ENCODE measurements around the gene TMED1. TPM values are rescaled to one million over a fixed set of nuclear protein-coding genes. Genes with fewer than 3 reads are reported as not detected.

The TMED1 gene
- polyA plus RNA-seq, 3 donors from 2014 or later = 60.1 to 103 (median 88.5) TPM

DNA sequence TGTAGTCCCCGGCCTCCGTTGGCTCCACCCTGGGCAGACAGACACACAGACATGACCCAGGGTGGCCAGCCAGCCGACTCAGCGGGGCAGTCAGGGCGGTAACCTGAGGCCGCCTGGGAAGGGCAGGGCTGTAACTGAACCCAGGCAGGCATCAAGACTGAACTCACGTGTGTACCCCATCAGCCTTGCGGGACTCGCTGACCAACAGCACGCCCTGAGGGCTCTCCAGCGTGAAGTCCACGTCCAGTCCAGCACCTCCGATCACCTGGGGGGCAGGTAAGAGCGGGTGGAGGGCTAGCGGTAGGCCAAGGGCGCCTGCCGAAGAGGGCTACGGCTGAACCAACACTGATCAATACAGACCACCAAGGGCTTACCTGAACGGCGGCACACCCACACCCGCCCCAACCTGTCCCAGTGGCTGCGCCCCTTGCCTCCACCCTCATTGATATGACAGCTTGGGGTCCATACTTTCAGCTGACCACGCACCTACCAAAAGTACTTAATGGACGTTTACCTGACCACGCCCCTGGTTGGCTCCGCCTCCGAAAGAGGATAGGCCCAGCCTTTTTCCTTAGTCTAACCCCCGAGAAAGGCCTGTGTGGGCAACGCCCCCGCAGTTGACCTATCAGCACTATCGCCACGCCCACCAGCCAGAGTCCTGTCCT lies 791 bp downstream of the TMED1 start:
- Mint-ChIP-seq H3K27me3 (ENCODE audit: low read depth in 3 of 3) (peaks cover 14 to 33% (median 28%) of the 10 kb centered on the region in 3 donors), H3K4me3 (peak overlapping the region; percentile 95 to 99 (median 97)), H3K27ac (peak overlapping the region; percentile 98 to 100 (median 100)), H3K4me1 (peaks cover 13 to 19% of the 10 kb centered on the region in 2 donors), H3K9me3 (no peaks in the 10 kb centered on the region), H3K36me3 (peaks cover 0 to 4% (median 3%) of the 10 kb centered on the region in 3 donors)
- peak in 1 of 3 donors; percentile 17 for DNase-seq

GRCh38 chr19:10832939-10833296 lies 3.1 kb downstream of the TMED1 start:
- Mint-ChIP-seq H3K9me3 (no peaks in the 10 kb centered on the region), H3K4me3 (no peak overlapping the region), H3K27me3 (ENCODE audit: low read depth in 3 of 3) (peaks cover 15 to 33% (median 30%) of the 10 kb centered on the region in 3 donors), H3K27ac (peak overlapping the region in 4 of 6 donors; percentile 36 to 69 (median 51)), H3K36me3 (peaks cover 0 to 4% (median 3%) of the 10 kb centered on the region in 3 donors), H3K4me1 (peaks cover 13 to 19% of the 10 kb centered on the region in 2 donors)
- DNase-seq = no peak

- H3K27me3 Mint-ChIP-seq (ENCODE audit: low read depth in 3 of 3) = peaks cover 15 to 30% (median 30%) of the 10 kb centered on the region in 3 donors
- peaks cover 13 to 19% of the 10 kb centered on the region in 2 donors for H3K4me1 Mint-ChIP-seq
- H3K36me3 Mint-ChIP-seq = peaks cover under 1 to 6% (median 4%) of the 10 kb centered on the region in 3 donors
- no peak overlapping the region for H3K4me3 Mint-ChIP-seq
- no peak for DNase-seq
- peak overlapping the region in 2 of 6 donors; percentile 16 to 79 for H3K27ac Mint-ChIP-seq
- H3K9me3 Mint-ChIP-seq = no peaks in the 10 kb centered on the region
Measured at GRCh38 chr19:10831987-10832938, 3.7 kb downstream of the TMED1 start.

- peaks cover 4 to 11% (median 4%) of the 10 kb centered on the region in 3 donors for H3K36me3 Mint-ChIP-seq
- no peak overlapping the region for H3K27ac Mint-ChIP-seq
- peaks cover 4 to 9% of the 10 kb centered on the region in 2 donors for H3K4me1 Mint-ChIP-seq
Measured at GRCh38 chr19:10830931-10831779, 4.9 kb downstream of the TMED1 start.

GRCh38 chr19:10830370-10830769 lies 5.6 kb downstream of the TMED1 start:
- H3K4me3 Mint-ChIP-seq = no peak overlapping the region
- H3K9me3 Mint-ChIP-seq = no peaks in the 10 kb centered on the region
- peaks cover 4 to 12% (median 6%) of the 10 kb centered on the region in 3 donors for H3K36me3 Mint-ChIP-seq

More at GRCh38 chr19:10830931-10831779, 4.9 kb downstream of the TMED1 start:
- Mint-ChIP-seq H3K9me3 (no peaks in the 10 kb centered on the region), H3K27me3 (ENCODE audit: low read depth in 3 of 3) (peaks cover 11 to 21% (median 19%) of the 10 kb centered on the region in 3 donors), H3K4me3 (no peak overlapping the region)
- no peak for DNase-seq

GRCh38 chr19:10829967-10830366 lies 6.0 kb downstream of the TMED1 start:
- Mint-ChIP-seq H3K9me3 (no peaks in the 10 kb centered on the region), H3K27me3 (ENCODE audit: low read depth in 3 of 3) (peaks cover 4 to 15% (median 14%) of the 10 kb centered on the region in 3 donors), H3K36me3 (peaks cover 4 to 11% (median 8%) of the 10 kb centered on the region in 3 donors), H3K4me3 (no peak overlapping the region), H3K4me1 (no peaks in the 10 kb centered on the region), H3K27ac (peak overlapping the region in 2 of 6 donors; percentile 5 to 73)
- no peak for DNase-seq

More at GRCh38 chr19:10830370-10830769, 5.6 kb downstream of the TMED1 start:
- Mint-ChIP-seq H3K27ac (peak overlapping the region in 3 of 6 donors; percentile 5 to 34 (median 11)), H3K27me3 (ENCODE audit: low read depth in 3 of 3) (peaks cover 5 to 15% (median 14%) of the 10 kb centered on the region in 3 donors), H3K4me1 (peaks cover under 1 to 2% of the 10 kb centered on the region in 2 donors)
- DNase-seq = no peak

DNA sequence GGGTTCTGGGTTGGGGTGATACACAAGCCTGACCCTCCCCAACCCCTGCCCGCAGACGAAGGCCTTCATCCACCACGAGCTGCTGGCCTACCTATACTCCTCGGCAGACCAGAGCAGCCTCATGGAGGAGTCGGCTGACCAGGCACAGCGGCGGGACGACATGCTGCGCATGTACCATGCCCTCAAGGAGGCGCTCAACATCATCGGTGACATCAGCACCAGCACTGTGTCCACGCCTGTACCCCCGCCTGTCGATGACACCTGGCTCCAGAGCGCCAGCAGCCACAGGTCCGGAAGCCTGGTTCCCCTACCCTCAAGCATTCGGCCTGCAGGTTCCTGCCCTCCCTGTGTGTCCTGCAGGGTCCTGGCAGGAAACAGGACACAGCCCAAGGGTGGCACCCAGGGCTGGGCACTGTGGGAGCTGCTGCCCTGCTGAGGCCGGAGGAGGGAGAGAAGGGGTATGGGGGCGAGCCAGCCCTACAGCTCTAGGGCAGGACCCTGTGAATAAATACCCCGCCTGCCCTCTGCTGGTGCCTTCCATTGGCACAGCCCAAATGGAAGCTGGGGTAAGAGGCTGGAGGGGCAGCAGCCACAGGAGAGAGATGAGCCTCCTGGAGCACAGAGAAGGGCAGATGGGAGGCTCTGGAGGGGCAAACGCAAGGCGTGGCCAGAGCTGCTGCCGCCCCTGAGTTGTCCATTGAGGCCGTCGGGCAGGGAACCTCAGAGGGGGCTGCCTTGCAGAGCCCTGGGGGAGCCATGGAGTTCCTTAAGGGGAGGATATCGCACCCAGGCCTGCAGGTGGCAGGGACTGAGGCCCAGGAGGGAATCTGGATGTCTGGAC lies 6.8 kb downstream of the TMED1 start:
- no peak for DNase-seq
- H3K4me1 Mint-ChIP-seq = no peaks in the 10 kb centered on the region
- peaks cover 4 to 11% (median 8%) of the 10 kb centered on the region in 3 donors for H3K36me3 Mint-ChIP-seq
- H3K9me3 Mint-ChIP-seq = no peaks in the 10 kb centered on the region
- H3K27ac Mint-ChIP-seq = peak overlapping the region in 3 of 6 donors; percentile 24 to 73 (median 35)
- no peak overlapping the region for H3K4me3 Mint-ChIP-seq
- H3K27me3 Mint-ChIP-seq (ENCODE audit: low read depth in 3 of 3) = peaks cover 4 to 15% (median 14%) of the 10 kb centered on the region in 3 donors

GRCh38 chr19:10826846-10827245 lies 9.2 kb downstream of the TMED1 start:
- Mint-ChIP-seq H3K27ac (peak overlapping the region in 3 of 6 donors; percentile 35 to 44 (median 38)), H3K4me3 (no peak overlapping the region), H3K4me1 (peaks cover 0 to 3% of the 10 kb centered on the region in 2 donors), H3K9me3 (no peaks in the 10 kb centered on the region), H3K36me3 (peaks cover 7 to 11% (median 8%) of the 10 kb centered on the region in 3 donors), H3K27me3 (ENCODE audit: low read depth in 3 of 3) (peaks cover 7 to 11% (median 8%) of the 10 kb centered on the region in 3 donors)
- no peak for DNase-seq

DNA sequence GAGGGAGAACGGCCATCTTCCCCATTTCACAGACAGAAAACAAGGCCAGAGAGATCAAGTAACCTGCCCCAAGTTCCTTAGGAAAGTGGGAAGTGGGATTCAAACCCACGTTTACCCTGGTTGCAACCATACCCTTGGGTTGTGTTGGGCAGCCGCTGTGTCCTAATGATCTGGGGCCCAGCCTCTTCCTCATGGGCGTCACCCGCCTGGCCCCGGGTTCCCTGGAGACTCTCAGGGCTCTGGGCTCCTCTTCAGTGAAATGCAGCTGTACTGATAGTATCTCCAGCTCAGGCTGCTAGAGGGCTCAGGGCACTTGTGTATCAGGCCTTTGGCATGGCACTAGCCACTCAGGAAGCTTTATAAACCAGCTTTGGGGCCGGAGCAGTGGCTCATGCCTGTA lies 9.8 kb downstream of the TMED1 start:
- Mint-ChIP-seq H3K4me1 (peaks cover 2 to 3% of the 10 kb centered on the region in 2 donors), H3K9me3 (no peaks in the 10 kb centered on the region), H3K4me3 (no peak overlapping the region), H3K36me3 (peaks cover 8 to 12% (median 10%) of the 10 kb centered on the region in 3 donors), H3K27me3 (ENCODE audit: low read depth in 3 of 3) (peaks cover 6 to 12% (median 7%) of the 10 kb centered on the region in 3 donors), H3K27ac (peak overlapping the region in 4 of 6 donors; percentile 20 to 65 (median 46))
- no peak for DNase-seq

DNA sequence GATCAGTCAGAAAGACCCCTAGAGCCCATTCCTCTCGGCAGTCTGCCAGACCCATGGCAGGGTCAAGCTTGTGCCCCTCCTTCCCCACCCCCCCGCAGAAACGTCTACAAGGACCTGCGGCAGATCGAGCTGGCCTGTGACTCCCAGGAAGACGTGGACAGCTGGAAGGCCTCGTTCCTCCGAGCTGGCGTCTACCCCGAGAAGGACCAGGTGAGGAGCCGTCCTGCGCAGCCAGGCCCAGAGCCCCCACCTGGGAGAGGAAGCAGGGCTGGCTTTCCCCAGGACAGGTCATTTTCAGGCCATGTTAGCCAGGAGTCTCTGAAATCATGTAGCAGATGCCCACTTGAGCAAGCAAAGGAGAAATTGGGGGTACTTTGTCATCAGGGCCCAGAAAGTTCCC lies 12.3 kb downstream of the TMED1 start:
- DNase-seq = no peak
- peaks cover 0 to 2% (median 0%) of the 10 kb centered on the region in 6 donors for H3K9me3 Mint-ChIP-seq
- peaks cover 17 to 28% (median 24%) of the 10 kb centered on the region in 3 donors for H3K36me3 Mint-ChIP-seq
- peaks cover 4 to 18% (median 16%) of the 10 kb centered on the region in 3 donors for H3K27me3 Mint-ChIP-seq (ENCODE audit: low read depth in 3 of 3)
- H3K27ac Mint-ChIP-seq = peak overlapping the region in 2 of 6 donors; percentile 13 to 43
- no peak overlapping the region for H3K4me3 Mint-ChIP-seq
- peaks cover 21 to 23% of the 10 kb centered on the region in 2 donors for H3K4me1 Mint-ChIP-seq

DNA sequence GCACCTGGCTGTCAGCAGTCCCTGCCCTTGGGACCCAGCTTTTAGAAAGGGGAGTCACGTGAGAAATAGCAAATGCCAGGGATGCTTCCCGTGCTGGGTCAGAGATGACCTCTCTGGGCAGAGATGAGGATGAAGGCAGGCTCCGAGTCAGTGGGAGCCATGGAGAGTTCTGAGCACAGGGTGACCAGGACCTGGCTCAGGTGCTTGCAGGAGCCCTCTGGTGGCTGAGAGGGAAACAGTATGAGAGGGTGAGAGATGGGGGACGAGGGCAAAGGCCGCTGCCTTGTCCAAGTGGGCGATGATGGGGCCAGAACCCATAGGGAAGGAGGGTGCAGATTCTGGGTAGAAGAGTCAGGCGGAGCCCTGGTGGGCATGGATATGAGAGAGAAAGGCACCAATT lies 15.8 kb downstream of the TMED1 start:
- Mint-ChIP-seq H3K27ac (peak overlapping the region; percentile 39 to 87 (median 80)), H3K36me3 (peaks cover 9 to 21% (median 17%) of the 10 kb centered on the region in 3 donors), H3K4me1 (peaks cover 27 to 34% of the 10 kb centered on the region in 2 donors), H3K4me3 (peak overlapping the region in 3 of 5 donors; percentile 16 to 22 (median 21)), H3K9me3 (peaks cover 0 to 2% (median 0%) of the 10 kb centered on the region in 6 donors), H3K27me3 (ENCODE audit: low read depth in 3 of 3) (peaks cover 3 to 18% (median 16%) of the 10 kb centered on the region in 3 donors)
- DNase-seq = no peak
